GM12878 (cell line): ENCODE results near the gene UGT2A1. TPM values are rescaled to one million over a fixed set of nuclear protein-coding genes. Genes with fewer than 3 reads are reported as not detected.

Experiments
- BACH1 ChIP-seq: fragments of 450-650 bp; IDR thresholded peaks from 2 replicates; pipeline ENCODE4 v1.6.1; 2017; ENCODE audit warnings: mild to moderate bottlenecking, borderline replicate concordance
- BCL3 ChIP-seq: IDR thresholded peaks from 2 replicates; pipeline ENCODE4 v1.6.1; 2011; ENCODE audit warnings: borderline replicate concordance, low read depth, mild to moderate bottlenecking, moderate library complexity, low read length; ENCODE audit not compliant: insufficient read depth, poor library complexity, severe bottlenecking
- DPF2 ChIP-seq: fragments of 450-650 bp; IDR thresholded peaks from 2 replicates; pipeline ENCODE4 v1.6.1; 2017; ENCODE audit warnings: mild to moderate bottlenecking
- HCFC1 ChIP-seq: fragments of 150-350 bp; IDR thresholded peaks from 2 replicates; pipeline ENCODE4 v1.6.1; 2014; ENCODE audit warnings: low read length
- KLF5 ChIP-seq: fragments of 450-650 bp; IDR thresholded peaks from 2 replicates; pipeline ENCODE4 v1.6.1; 2014; ENCODE audit warnings: mild to moderate bottlenecking; ENCODE audit not compliant: partially characterized antibody
- MYC ChIP-seq: IDR thresholded peaks from 2 replicates; pipeline ENCODE4 v1.6.1; 2011; ENCODE audit warnings: mild to moderate bottlenecking, low read length, moderate library complexity, inconsistent platforms; ENCODE audit not compliant: insufficient read depth, insufficient replicate concordance, insufficient read length, severe bottlenecking
- RAD21 ChIP-seq: IDR thresholded peaks from 2 replicates; pipeline ENCODE4 v1.6.1; 2011; ENCODE audit warnings: mild to moderate bottlenecking, low read depth, low read length, moderate library complexity; ENCODE audit not compliant: insufficient read depth
- RAD51 ChIP-seq: fragments of 450-650 bp; IDR thresholded peaks from 2 replicates; pipeline ENCODE4 v1.6.1; 2016; ENCODE audit warnings: moderate library complexity, mild to moderate bottlenecking, inconsistent platforms
- SKIL ChIP-seq: fragments of 450-650 bp; IDR thresholded peaks from 2 replicates; pipeline ENCODE4 v1.6.1; 2017; ENCODE audit warnings: mild to moderate bottlenecking, low read depth, inconsistent platforms; ENCODE audit not compliant: poor library complexity, severe bottlenecking
- SP1 ChIP-seq: IDR thresholded peaks from one replicate; pipeline ENCODE4 v1.6.1; 2011; ENCODE audit warnings: low read depth, low read length
- SUZ12 ChIP-seq: fragments of 200-600 bp; sonication (generic); IDR thresholded peaks from one replicate; pipeline ENCODE4 v1.6.1; 2018; ENCODE audit warnings: antibody characterized with exemption, mild to moderate bottlenecking; ENCODE audit not compliant: unreplicated experiment
- TBL1XR1 ChIP-seq: IDR thresholded peaks from 2 replicates; pipeline ENCODE4 v1.6.1; 2012; ENCODE audit warnings: low read depth, low read length, improper control_type of control experiment
- polyA plus RNA-seq, 11 experiments: library from polyadenylated mRNA; depleted of rRNA in 4 of 11; unstranded in 6 of 11; stranded (reverse) in 5 of 11; fragments of >200 nt; fragmentation: Nextera tagmentation in 4 of 11; fragmentation: Illumina TruSeq in 1 of 11; extraction: Ambion mirVana in 4 of 11; extraction: Trizol in 1 of 11; gene quantifications; 1 replicate in 1 of 11; 2 replicates in 10 of 11; pipeline versions ENCODE4 v1.2.1 to v1.2.3, GENCODE V29; 2011 to 2016; ENCODE audit warnings: inconsistent platforms in 2 of 11, missing spikeins in 2 of 11, low read depth in 1 of 11
- total RNA-seq, 4 experiments: library from RNA; depleted of rRNA in 3 of 4; stranded (reverse); fragments of >200 nt in 3 of 4; fragmentation: Illumina TruSeq in 1 of 4; extraction: Trizol in 1 of 4; gene quantifications; 2 replicates each; pipeline versions ENCODE4 v1.2.1 to v1.2.3, GENCODE V29; 2013 to 2021

The UGT2A1 gene
- total and polyA plus RNA-seq, 10 of the 15 experiments (the other 5 are each of a cell fraction or from before 2014, with no cell fraction given): 0.04 to 0.50 (median 0.08) TPM; not detected in 5

- TF ChIP-seq SKIL (no peak), SP1 (no peak), SUZ12 (no peak), RAD51 (no peak), HCFC1 (no peak), TBL1XR1 (no peak), RAD21 (no peak), BCL3 (no peak), KLF5 (no peak), BACH1 (no peak), DPF2 (no peak), MYC (no peak)
- TF ChIP-seq, all 136 proteins: peak for 0
These were observed 58.7 kb downstream of the UGT2A1 start (continued) for GRCh38 chr4:69594382-69594781.
